Mesenchymal stem cell (in vitro differentiated cells and primary cell): ENCODE measurements around the gene PLA2G6.

ENCODE experiments used
- DNase-seq: peaks from one replicate; pipeline ENCODE4 v3.0.0-alpha.2; 2013
- H2AFZ ChIP-seq: one replicate; pipeline ENCODE4 v1.6.1; 2013; ENCODE audit warnings: low read depth, mild to moderate bottlenecking, control low read depth, inconsistent platforms, low read length, moderate library complexity
- H2AK5ac ChIP-seq: 2 replicates; pipeline ENCODE4 v1.6.1; 2013; ENCODE audit warnings: low read length, moderate library complexity, mild to moderate bottlenecking, inconsistent platforms; ENCODE audit not compliant: severe bottlenecking
- H2BK120ac ChIP-seq: one replicate; pipeline ENCODE4 v1.6.1; 2013; ENCODE audit warnings: low read depth, mild to moderate bottlenecking, inconsistent platforms, low read length, moderate library complexity
- H2BK12ac ChIP-seq, 2 experiments: one replicate each; pipeline ENCODE4 v1.6.1; 2013; ENCODE audit warnings: inconsistent platforms in 2 of 2, low read length in 2 of 2, mild to moderate bottlenecking in 2 of 2, moderate library complexity in 2 of 2, control low read depth in 1 of 2
- H2BK15ac ChIP-seq: one replicate; pipeline ENCODE4 v1.6.1; 2013; ENCODE audit warnings: mild to moderate bottlenecking, low read depth, inconsistent platforms; ENCODE audit not compliant: poor library complexity, severe bottlenecking
- H2BK5ac ChIP-seq: 2 replicates; pipeline ENCODE4 v1.6.1; 2013; ENCODE audit warnings: low read depth, mild to moderate bottlenecking, low read length, control low read depth, inconsistent platforms; ENCODE audit not compliant: poor library complexity, severe bottlenecking
- H3K14ac ChIP-seq, 2 experiments: one replicate each; pipeline ENCODE4 v1.6.1; 2013; ENCODE audit warnings: inconsistent platforms in 2 of 2, low read length in 2 of 2, control low read depth in 1 of 2, mild to moderate bottlenecking in 1 of 2, moderate library complexity in 1 of 2
- H3K18ac ChIP-seq, 2 experiments: one replicate each; pipeline ENCODE4 v1.6.1; 2013; ENCODE audit warnings: inconsistent platforms in 2 of 2, low read length in 2 of 2, control low read depth in 1 of 2, low read depth in 1 of 2, mild to moderate bottlenecking in 1 of 2
- H3K23ac ChIP-seq, 2 experiments: one replicate each; pipeline ENCODE4 v1.6.1; 2013; ENCODE audit warnings: inconsistent platforms in 2 of 2, low read length in 2 of 2, mild to moderate bottlenecking in 2 of 2, moderate library complexity in 2 of 2, control low read depth in 1 of 2
- H3K27ac ChIP-seq: 2 replicates; pipeline ENCODE4 v1.5.1; 2013; ENCODE audit warnings: mild to moderate bottlenecking, moderate library complexity, low read length, control low read depth, inconsistent platforms; ENCODE audit not compliant: poor library complexity, severe bottlenecking
- H3K27me3 ChIP-seq, 2 experiments: 2 replicates each; pipeline versions ENCODE4 v1.6.1 to v1.7.0; 2013; ENCODE audit warnings: low read length in 2 of 2, mild to moderate bottlenecking in 2 of 2, moderate library complexity in 2 of 2, control low read depth in 1 of 2, inconsistent platforms in 1 of 2; ENCODE audit not compliant: control insufficient read depth in 1 of 2, insufficient read depth in 1 of 2
- H3K36me3 ChIP-seq, 2 experiments: 2 replicates each; pipeline versions ENCODE4 v1.6.1 to v1.7.0; 2013; ENCODE audit warnings: low read length in 2 of 2, control low read depth in 1 of 2, inconsistent platforms in 1 of 2, low read depth in 1 of 2, mild to moderate bottlenecking in 1 of 2; ENCODE audit not compliant: insufficient read depth in 2 of 2, control insufficient read depth in 1 of 2
- H3K4ac ChIP-seq, 2 experiments: one replicate each; pipeline ENCODE4 v1.6.1; 2013; ENCODE audit warnings: inconsistent platforms in 2 of 2, low read length in 2 of 2, mild to moderate bottlenecking in 2 of 2, moderate library complexity in 2 of 2, control low read depth in 1 of 2, low read depth in 1 of 2
- H3K4me1 ChIP-seq: 2 replicates; pipeline ENCODE4 v1.6.1; 2013; ENCODE audit warnings: low read depth, low read length, control low read depth; ENCODE audit not compliant: control insufficient read depth, insufficient read depth
- H3K4me2 ChIP-seq: 2 replicates; pipeline ENCODE4 v1.6.1; 2013; ENCODE audit warnings: low read length, mild to moderate bottlenecking, inconsistent platforms; ENCODE audit not compliant: poor library complexity, severe bottlenecking
- H3K4me3 ChIP-seq, 2 experiments: 2 replicates each; pipeline versions ENCODE4 v1.5.1 to v1.7.0; 2013; ENCODE audit warnings: low read length in 2 of 2, mild to moderate bottlenecking in 2 of 2, control low read depth in 1 of 2, low read depth in 1 of 2; ENCODE audit not compliant: insufficient read depth in 1 of 2
- H3K79me1 ChIP-seq: replicated peaks from 2 replicates; pipeline ENCODE4 v1.6.1; 2013; ENCODE audit warnings: mild to moderate bottlenecking, control low read depth, low read length, inconsistent platforms; ENCODE audit not compliant: poor library complexity, severe bottlenecking
- H3K9ac ChIP-seq: 2 replicates; pipeline ENCODE4 v1.7.0; 2013; ENCODE audit warnings: mild to moderate bottlenecking, low read length, moderate library complexity
- H3K9me3 ChIP-seq: 2 replicates; pipeline ENCODE4 v1.7.0; 2013; ENCODE audit warnings: mild to moderate bottlenecking, low read length; ENCODE audit not compliant: control insufficient read depth
- H4K8ac ChIP-seq: one replicate; pipeline ENCODE4 v1.6.1; 2013; ENCODE audit warnings: inconsistent platforms, mild to moderate bottlenecking, low read length, moderate library complexity
- H4K91ac ChIP-seq: one replicate; pipeline ENCODE4 v1.6.1; 2013; ENCODE audit warnings: mild to moderate bottlenecking, low read length, inconsistent platforms
- WGBS: methylation state at CpG from one replicate; pipeline ENCODE4 v1.1.7; 2013; ENCODE audit warnings: mixed read lengths; 5-methylcytosine and 5-hydroxymethylcytosine counted together

Gene PLA2G6

DNA sequence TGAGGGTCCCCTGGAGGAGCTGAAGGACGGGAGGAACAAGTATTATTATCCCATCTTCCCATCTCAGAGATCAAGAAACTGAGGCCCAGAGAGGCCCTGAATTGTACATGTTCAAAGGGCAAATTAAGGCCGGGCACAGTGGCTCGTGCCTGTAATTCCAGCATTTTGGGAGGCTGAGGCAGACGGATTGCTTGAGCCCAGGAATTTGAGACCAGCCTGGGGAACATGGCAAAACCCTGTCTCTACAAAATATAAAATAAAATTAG, 8.1 kb downstream of the PLA2G6 start:
- no peak for DNase-seq
- Histone ChIP-seq H3K9me3 (no peaks in the 10 kb centered on the region), H3K4me1 (peaks cover 24% of the 10 kb centered on the region), H4K91ac (no peak overlapping the region), H2BK12ac (no peak overlapping the region), H3K79me1 (peaks cover 3% of the 10 kb centered on the region), H3K9ac (no peak overlapping the region), H4K8ac (no peak overlapping the region), H3K23ac (no peak overlapping the region), H3K27me3 (no peaks in the 10 kb centered on the region), H3K27ac (no peak overlapping the region), H3K4me2 (no peak overlapping the region), H3K14ac (no peak overlapping the region), H3K4me3 (no peak overlapping the region), H2AFZ (no peak overlapping the region), H3K36me3 (peaks cover 0 to 5% of the 10 kb centered on the region in 2 experiments), H3K18ac (no peak overlapping the region), H2BK5ac (no peak overlapping the region), H2BK120ac (no peak overlapping the region), H2BK15ac (no peak overlapping the region), H3K4ac (no peak overlapping the region), H2AK5ac (no peak overlapping the region)
- WGBS: 100% methylated on average over 3 of the region's 4 CpGs

DNA sequence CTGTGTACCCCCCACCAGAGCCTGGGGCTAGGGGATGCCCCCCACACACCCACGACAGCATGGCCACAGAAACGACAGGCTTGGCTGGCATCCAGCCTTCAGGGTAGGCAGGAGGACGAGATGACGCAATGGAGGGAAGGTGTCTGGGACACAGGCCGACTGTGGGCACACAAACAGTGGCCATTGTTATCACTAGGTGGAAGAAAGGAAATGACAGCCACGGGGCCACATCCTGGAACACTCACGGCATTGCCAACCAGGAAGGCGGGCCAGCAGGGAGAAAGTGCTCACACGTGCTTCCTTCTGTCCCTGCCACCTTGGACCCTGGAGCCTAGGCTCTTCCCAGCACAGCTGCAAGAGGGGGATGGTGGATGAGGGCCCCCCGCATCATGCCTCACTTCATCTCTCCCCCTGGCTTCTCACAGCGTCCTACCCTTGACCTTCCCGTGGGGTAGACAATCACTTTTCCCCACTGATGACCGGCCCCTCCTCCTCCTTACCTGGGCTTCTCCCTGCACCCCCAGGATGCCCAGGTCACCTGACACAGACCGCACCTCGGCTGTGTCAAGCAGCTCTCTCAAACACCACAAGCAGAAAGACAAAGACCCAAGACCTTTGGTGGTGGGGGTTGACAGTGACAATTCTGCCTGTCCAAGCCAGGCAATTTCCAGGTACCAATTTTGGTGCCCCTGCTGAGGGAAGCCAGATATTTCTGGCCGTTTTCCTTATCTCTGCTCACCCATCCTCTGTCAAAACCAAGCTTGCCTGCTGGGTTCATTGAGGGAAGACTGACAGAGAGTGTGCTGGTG, 8.6 kb downstream of the PLA2G6 start:
- H3K27ac ChIP-seq: no peak overlapping the region
- peak overlapping the region; percentile 45 for H4K8ac ChIP-seq

DNA sequence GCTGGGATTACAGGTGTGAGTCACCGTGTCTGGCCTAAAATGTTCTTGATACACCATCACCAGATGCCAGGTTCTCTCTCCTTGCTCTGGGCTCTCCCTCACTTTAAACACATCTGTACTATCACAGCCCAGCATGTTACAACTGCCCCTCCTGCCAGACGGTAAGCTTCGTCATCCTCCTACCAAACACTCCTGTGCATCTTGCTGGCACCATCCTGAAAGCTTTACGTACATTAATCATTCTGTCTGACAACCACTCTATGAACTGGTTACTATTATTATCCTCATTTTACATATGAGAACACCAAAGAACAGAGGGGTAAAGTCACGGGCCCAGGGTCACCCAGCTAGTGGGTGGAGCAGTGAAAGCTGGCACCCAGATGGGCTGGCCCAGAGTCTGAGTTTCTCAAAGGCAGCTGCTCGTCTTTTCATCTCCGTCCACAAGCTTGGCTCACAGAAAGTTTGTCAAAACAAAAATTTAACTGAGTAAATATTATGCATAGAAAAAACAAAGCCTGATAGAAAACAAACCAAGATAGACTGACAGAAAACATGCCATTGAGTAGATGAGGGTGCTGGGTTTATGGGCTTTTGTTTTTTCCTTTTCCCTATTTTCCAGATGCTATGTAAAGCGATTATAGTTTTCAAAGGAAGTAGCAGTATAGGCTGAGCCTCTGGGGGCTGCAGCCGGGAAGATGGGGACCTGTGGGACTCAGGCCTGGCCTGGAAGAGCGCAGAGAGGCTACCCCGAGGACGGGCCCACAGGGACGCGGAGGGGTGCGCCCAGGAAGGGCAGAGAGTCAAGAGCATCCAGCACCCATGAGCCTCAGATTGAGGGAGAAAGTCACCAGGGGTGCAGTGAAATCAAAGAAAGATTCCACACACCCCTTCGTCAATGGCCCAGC, 9.5 kb downstream of the PLA2G6 start:
- no peak overlapping the region for H2BK120ac ChIP-seq
- H3K14ac ChIP-seq: no peak overlapping the region
- H3K9ac ChIP-seq: no peak overlapping the region
- no peak overlapping the region for H3K4me3 ChIP-seq
- peak overlapping the region in 1 of 2 experiments; percentile 21 for H2BK12ac ChIP-seq
- no peaks in the 10 kb centered on the region for H3K27me3 ChIP-seq
- peaks cover 16% of the 10 kb centered on the region for H3K4me1 ChIP-seq
- no peak overlapping the region for H2AK5ac ChIP-seq
- H2BK15ac ChIP-seq: peak overlapping the region; percentile 68
- H3K36me3 ChIP-seq: peaks cover 0 to 16% of the 10 kb centered on the region in 2 experiments
- H3K9me3 ChIP-seq: no peaks in the 10 kb centered on the region
- H2AFZ ChIP-seq: no peak overlapping the region
- WGBS: 92% methylated on average over 14 of the region's 16 CpGs
- peaks cover 3% of the 10 kb centered on the region for H3K79me1 ChIP-seq
- H3K18ac ChIP-seq: peak overlapping the region in 1 of 2 experiments; percentile 57
- H4K91ac ChIP-seq: peak overlapping the region; percentile 44
- DNase-seq: no peak
- H3K23ac ChIP-seq: no peak overlapping the region
- no peak overlapping the region for H3K27ac ChIP-seq
- no peak overlapping the region for H4K8ac ChIP-seq
- H2BK5ac ChIP-seq: no peak overlapping the region
- H3K4ac ChIP-seq: peak overlapping the region in 1 of 2 experiments; percentile 7
- no peak overlapping the region for H3K4me2 ChIP-seq

More for the DNA sequence above, 8.6 kb downstream of the PLA2G6 start:
- peak overlapping the region; percentile 38 for H2BK120ac ChIP-seq
- no peak for DNase-seq
- H3K23ac ChIP-seq: no peak overlapping the region
- H3K79me1 ChIP-seq: peaks cover 3% of the 10 kb centered on the region
- no peak overlapping the region for H3K4me2 ChIP-seq
- H3K4me3 ChIP-seq: peak overlapping the region in 1 of 2 experiments; percentile 23
- peak overlapping the region; percentile 47 to 72 for H2BK12ac ChIP-seq
- peaks cover 20% of the 10 kb centered on the region for H3K4me1 ChIP-seq
- WGBS: 85% methylated on average over 15 of the region's 16 CpGs
- peak overlapping the region in 1 of 2 experiments; percentile 0 for H3K4ac ChIP-seq
- H4K91ac ChIP-seq: peak overlapping the region; percentile 84
- H2AFZ ChIP-seq: no peak overlapping the region
- no peaks in the 10 kb centered on the region for H3K27me3 ChIP-seq
- H2AK5ac ChIP-seq: no peak overlapping the region
- H3K9me3 ChIP-seq: no peaks in the 10 kb centered on the region
- no peak overlapping the region for H2BK15ac ChIP-seq
- H3K18ac ChIP-seq: peak overlapping the region; percentile 55 to 57
- no peak overlapping the region for H2BK5ac ChIP-seq
- peak overlapping the region in 1 of 2 experiments; percentile 88 for H3K14ac ChIP-seq
- no peak overlapping the region for H3K9ac ChIP-seq
- H3K36me3 ChIP-seq: peaks cover 0 to 9% of the 10 kb centered on the region in 2 experiments

DNA sequence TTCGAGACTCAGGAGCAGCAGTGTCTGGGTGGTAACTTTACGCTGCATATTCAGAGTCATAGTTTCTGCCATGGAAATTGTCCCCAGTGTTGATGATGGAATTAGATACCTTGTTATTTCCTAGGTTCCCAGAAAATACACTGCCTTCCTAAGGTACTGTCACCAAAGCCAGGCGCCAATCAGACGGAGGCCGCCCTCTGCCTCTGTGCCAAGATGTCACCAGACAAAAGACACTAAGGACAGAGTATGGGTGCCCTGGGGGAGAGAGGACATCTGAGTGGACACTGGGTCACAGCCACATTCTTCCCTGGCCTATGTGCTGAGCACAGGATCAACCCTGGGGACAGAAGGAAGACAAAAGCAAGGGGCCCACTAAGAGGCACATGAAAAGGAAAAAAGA, 11.2 kb downstream of the PLA2G6 start:
- peaks cover 3% of the 10 kb centered on the region for H3K79me1 ChIP-seq
- no peak overlapping the region for H2AK5ac ChIP-seq
- no peak overlapping the region for H3K4me2 ChIP-seq
- no peak for DNase-seq
- H2BK12ac ChIP-seq: no peak overlapping the region
- no peak overlapping the region for H3K18ac ChIP-seq
- H2AFZ ChIP-seq: no peak overlapping the region
- H3K9me3 ChIP-seq: no peaks in the 10 kb centered on the region
- H3K14ac ChIP-seq: no peak overlapping the region
- H3K4ac ChIP-seq: no peak overlapping the region
- H4K8ac ChIP-seq: no peak overlapping the region
- H3K27ac ChIP-seq: no peak overlapping the region
- no peaks in the 10 kb centered on the region for H3K27me3 ChIP-seq
- H3K4me1 ChIP-seq: peaks cover 9% of the 10 kb centered on the region
- H2BK120ac ChIP-seq: no peak overlapping the region
- H3K36me3 ChIP-seq: peaks cover 0 to 20% of the 10 kb centered on the region in 2 experiments
- H2BK5ac ChIP-seq: no peak overlapping the region
- H3K9ac ChIP-seq: no peak overlapping the region
- WGBS: 97% methylated on average over 5 of the region's 5 CpGs
- no peak overlapping the region for H3K23ac ChIP-seq
- no peak overlapping the region for H4K91ac ChIP-seq
- H3K4me3 ChIP-seq: no peak overlapping the region
- no peak overlapping the region for H2BK15ac ChIP-seq
